NOMO-1 treated with DMSO at 0.1 percent for 48 hours (cell line): ENCODE results near the gene MCF2L2.
A peak's percentile ranks its signal among the peaks of the same experiment; 100 is the strongest.
"Not testable (repeated sequence)": the region's sequence is repeated elsewhere in the genome, so short reads cannot be mapped to it uniquely, and the experiment has no call there.

Source experiments
- DNase-seq: peaks from one replicate; lab custom pipeline; 2025; ENCODE audit not compliant: unreplicated experiment; lab: John Stamatoyannopoulos, UW

Gene MCF2L2

DNA sequence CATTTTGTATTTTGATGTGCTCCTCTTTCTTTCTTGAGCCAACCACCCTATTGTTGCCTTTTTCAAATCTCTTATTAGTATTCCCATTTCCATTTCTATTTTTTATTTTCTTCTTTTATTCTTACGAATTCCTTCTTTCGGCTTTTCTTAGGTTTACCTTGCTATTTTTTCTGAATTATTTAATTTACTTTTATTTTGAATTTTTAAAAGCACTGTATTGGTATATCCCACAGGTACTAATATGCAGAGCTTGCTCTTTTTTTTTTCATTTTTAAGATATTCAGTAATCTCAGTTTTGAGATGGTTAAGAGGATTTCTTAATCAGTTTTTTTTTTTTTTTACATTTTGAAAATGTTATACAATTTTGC, 18.4 kb upstream of the MCF2L2 start:
- no peak for DNase-seq

DNA sequence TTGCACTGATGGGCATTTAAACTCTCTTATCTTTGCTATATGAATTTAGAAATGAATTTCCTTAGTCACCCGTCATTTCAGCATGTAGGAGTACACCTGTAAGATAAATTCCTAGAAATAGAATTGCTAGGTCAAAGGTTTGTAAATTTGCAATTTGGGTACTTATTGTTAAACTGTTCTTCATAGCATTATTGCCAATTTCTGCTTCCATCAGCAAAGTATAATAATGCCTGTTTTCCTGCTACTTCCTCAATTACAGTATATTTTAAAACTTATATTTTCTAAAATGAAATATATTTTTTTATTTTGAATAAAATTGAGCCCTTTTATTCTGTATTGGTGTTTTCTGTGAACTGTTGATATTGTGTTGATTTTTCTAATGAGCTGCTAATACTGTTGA, 16.3 kb upstream of the MCF2L2 start:
- DNase-seq: no peak

GRCh38 chr3:183443395-183444385, 15.3 kb upstream of the MCF2L2 start:
- DNase-seq: no peak

- no peak for DNase-seq
Observed at GRCh38 chr3:183442994-183443393, 14.6 kb upstream of the MCF2L2 start.

GRCh38 chr3:183440521-183440920, 12.1 kb upstream of the MCF2L2 start:
- peak; percentile 69 for DNase-seq

- peak; percentile 20 for DNase-seq
Observed at GRCh38 chr3:183439515-183439914, 11.1 kb upstream of the MCF2L2 start.

DNA sequence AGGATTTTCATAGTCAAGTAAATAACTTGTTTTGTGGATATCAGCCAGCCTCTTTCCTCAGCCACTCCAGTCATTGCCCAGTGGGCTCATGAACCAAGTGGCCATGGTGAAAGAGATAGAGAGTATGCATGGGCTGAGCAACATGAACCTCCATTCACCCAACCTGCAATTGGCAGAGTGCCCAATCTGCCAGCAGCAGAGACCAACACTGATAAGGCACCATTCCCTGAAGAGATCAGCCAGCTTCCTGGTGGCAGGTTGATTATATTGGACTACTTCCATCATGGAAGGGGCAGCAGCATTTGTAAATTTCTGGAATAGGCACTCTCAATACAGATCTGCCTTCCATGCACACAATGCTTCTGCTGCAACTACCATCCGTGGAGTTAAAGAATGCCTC, 10.3 kb upstream of the MCF2L2 start:
- no peak for DNase-seq

GRCh38 chr3:183437666-183438564, 9.5 kb upstream of the MCF2L2 start:
- no peak for DNase-seq

DNA sequence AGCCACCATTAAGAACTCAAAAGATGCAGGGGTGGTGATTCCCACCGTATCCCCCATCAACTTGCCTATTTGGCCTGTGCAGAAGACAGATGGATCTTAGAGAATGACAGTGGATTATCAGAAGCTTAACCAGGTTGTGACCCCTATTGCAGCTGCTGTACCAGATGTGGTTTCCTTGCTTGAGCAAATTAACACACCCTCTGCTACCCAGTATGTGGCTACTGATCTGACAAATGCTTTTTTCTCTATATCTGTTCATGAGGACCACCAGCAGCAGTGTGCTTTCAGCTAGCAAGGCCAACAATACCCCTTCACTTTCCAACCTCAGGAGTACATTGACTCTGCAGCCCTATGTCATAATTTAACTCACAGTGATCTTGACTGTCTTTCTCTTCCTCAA, 8.6 kb upstream of the MCF2L2 start:
- no peak for DNase-seq

GRCh38 chr3:183435661-183436060, 7.2 kb upstream of the MCF2L2 start:
- DNase-seq: peak; percentile 77

DNA sequence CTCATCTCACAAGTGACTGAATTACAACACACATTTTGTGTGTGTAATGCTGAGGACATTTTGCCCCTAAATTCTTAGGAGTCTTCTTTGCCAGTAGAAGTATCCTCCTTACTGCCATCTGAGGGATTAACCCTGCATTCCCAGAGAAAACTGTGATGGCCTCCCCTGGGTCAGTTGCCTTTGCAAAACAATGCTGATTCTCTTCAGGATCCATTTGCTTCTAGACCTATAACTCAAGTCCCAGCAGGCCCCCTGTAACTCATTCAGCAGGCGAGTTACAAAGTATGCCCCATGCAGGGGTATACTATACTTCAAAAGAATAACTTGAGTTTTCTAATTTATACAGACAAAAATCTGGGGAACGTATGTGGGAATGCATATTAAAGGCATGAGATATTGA, 6.6 kb upstream of the MCF2L2 start:
- DNase-seq: no peak

DNA sequence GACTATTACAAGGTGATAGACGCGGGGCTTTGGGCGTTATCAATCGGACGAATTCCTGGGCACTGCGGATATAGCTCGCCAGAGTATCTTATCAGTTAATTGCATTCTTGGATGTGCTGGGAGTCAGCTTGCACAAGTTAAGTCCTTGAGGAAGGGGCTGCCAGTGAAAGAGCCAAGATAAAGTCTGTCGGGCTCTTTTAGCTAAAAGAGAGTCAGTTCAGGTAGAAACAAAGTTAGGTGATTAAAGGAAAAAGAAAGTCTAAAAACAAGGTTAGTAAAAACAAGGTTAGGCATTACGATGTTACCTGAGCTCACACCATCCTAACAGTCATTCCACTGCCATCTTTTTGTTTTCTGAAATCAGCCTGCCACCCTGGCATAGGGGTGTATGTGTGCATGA, 6.1 kb upstream of the MCF2L2 start:
- no peak for DNase-seq

DNA sequence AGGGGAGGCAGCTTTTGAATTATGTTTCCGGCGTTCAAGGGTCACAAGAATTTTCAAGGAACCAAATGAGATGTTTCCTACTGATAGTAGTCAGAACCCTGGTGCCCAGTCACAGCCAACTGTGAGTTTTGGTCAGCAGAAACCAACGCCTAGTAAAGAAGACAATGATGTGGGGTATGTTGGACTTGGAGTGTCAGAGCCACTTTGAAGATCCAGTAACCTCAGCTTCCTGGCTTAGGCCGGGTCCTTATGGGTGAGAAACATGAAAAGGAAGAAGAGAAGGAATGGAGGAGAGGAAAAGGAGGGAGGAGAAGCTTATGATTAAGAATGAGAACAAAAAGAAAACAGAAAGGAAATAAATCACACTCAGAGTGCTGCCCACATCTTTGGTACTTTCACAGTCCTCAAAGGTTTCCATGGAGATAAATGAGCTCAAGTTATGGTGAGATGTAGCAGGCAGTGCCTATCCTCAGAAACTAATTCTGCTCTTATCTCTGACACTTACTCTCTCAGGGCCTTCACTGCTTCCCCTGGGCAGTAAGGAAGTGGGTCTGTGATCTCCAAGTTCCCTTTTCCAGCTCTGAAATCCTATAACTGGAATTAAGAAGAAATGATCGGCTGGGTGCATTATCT, 2.0 kb upstream of the MCF2L2 start:
- no peak for DNase-seq

GRCh38 chr3:183427876-183428446, 458 bp downstream of the MCF2L2 start:
- peak; percentile 54 for DNase-seq

DNA sequence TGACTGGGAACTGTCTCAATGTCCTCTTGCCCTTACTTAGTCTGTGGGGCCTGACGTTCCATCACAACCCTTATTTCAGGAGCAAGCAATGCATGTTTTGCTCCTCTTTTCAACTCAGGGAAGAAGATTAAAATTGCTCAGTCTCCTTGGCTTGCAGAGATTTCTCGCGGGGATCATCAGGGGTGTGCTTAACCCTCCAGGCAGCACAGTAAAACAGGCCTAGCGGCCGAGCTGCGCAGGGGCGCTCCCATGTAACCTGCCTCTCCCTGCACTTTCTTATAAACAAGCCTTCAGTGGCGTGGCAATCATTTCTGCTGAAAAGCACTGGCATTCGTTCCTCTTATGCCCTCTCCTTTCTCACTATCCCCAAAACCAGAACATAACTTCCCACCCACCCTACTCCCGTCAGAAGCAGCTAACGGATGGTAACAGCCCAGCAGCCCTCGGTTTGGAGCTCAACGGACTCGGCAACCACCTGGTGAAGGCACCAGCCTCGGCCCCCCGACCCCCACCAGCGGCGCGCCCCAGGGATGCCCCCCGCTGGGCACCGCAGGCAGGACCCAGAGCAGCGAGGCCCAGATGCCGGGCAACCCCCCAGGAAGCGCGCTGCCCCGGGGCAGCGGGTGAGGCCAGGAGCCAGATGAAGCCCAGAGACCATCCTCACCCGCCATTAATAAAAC, 1.1 kb downstream of the MCF2L2 start:
- DNase-seq: no peak

DNA sequence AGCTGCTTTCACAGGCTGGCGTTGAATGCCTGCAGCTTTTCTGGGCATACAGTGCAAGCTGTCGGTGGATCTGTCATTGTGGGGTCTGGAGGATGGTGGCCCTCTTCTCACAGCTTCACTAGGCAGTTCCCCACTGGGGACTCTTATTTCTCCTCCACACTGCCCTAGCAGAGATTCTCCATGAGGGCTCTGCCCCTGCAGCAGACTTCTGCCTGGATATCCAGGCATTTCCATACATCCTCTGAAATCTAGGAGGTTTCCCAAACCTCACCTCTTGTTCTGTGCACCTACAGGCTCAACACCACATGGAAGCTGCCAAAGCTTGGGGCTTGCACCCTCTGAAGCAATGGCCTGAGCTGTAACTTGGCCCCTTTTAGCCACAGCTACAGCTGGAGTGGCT, 9.6 kb downstream of the MCF2L2 start:
- not testable (repeated sequence) for DNase-seq

DNA sequence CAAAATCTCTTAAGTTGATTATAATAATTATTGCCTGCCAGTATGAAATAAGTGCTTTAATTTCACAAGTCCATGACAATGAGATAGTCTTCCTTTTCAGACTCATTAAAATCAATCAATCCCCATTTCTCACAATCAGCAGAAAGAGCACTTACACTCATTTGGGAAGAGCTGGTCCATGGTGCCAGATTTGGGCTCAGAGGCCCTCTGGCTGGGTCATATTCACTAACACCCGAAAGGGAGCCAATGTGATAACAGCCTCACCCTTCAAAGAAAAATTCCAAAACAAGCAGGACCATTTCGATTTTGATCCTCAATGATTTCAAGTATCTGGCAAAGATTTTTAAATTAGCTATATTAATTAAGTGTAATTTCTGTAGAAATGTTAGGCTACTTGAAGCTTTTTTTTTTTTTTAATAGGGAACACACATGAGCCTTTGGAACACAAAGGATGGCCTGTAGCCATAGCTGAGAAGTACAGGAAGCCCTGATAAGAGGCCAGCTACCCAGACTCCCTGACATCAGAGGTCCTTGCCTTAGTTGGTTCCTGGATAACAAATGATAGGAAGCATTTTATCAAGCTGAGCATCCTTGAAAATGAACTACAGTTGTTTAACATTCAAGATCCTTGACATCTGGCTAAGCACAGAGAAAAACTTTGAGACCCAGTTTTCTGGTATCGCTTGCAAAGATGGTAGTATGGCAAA, 17.1 kb downstream of the MCF2L2 start:
- no peak for DNase-seq

GRCh38 chr3:183410759-183411158, 17.7 kb downstream of the MCF2L2 start:
- DNase-seq: no peak

- DNase-seq: no peak
Observed at GRCh38 chr3:183410280-183410679, 18.1 kb downstream of the MCF2L2 start.

DNA sequence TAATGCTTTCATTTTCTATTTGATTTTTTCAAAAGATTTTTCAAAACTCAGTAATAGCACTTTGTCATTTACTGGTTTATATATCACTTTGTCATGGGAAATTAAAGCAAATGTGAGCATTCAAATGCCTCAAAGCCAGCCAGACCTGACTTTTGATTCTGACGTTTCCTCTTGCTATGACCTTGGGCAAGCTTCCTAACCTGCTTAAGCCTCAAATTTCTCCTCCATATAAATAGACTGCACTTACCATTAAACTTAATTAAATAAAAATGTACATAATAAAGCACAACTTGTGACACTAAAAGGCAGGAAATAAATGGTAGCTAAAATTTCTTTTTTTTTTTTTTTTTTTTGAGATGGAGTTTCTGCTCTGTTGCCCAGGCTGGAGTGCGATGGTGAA, 19.2 kb downstream of the MCF2L2 start:
- no peak for DNase-seq
